ENCODE measurements around the gene M1AP.

The M1AP gene

DNA sequence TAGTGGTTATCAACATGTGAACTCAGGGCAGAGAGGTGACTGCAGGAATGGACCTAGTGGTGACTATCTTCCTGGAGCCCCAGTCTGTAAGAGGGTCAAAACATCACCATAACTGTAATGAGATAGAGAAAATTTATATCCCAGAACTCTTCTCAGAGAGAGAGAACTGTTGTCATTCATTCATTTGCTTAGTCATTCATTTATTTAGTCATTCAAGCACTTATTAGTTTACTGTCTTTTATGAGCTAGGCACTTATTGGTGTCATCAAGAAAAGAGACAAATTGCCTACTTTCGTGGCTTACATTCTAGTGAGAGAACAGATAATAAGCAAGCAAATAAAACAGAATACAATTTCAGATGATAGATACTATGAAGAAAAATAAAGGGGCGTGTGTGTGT lies 59.5 kb downstream of the M1AP start:
- no peak for DNase-seq

DNA sequence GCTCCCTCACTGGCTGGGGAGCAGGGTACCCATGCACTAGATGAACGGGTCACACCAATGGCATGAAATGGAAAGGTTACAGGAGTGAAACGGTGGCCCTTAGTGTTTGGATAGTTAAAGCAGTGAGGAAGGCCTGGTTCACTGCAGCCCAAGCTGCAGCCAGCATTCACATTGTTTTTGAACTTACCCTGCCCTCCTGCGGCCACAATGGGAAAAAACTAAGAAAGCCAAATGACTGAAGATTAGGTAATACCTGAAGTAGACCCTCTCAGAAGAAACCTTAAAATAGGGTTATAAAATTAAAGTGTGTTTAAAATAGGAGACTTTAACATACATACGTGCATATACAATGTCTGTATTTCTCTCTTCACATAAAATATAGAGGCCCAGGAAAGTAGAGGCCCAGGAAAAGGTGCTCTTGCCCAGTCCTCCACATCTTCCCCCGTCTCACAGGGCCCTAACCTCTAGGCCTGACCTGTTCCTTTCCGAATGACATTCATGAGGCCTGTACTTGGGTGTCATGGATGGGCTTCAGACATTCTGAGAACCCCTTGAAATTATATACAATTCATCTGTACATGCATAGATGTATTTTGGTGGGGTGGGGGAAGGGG lies 60.4 kb downstream of the M1AP start:
- peak; percentile 79 for DNase-seq

- DNase-seq, result no peak
Observed at GRCh38 chr2:74585406-74586185, 62.5 kb downstream of the M1AP start.

DNA sequence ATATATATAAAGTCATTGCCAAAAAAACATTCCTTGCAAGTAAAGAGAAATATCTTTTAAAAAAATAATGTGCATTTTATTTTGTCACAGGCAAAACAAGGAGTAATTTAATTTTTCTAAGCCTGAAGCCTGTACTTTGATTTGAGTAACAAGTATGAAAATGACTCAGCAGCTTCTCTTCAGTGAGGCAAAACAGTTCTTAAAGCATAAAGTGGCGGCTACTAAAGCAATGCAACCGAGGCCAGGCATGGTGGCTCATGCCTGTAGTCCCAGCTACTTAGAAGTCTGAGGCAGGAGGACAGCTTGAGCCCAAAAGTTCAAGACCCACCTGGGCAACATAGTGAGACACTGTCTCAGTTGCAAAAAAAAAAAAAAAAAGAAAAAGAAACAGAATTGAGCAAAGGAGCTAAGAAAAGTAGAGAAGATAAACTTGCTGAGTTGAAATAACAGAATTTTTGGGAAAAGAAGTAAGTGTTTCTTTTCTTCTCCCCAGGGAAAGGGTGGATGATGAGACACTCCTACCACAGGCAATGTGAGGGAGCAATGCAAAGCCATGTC lies 64.0 kb downstream of the M1AP start:
- DNase-seq, result no peak

GRCh38 chr2:74583504-74583903 lies 64.6 kb downstream of the M1AP start:
- peak; percentile 78 for DNase-seq

- DNase-seq, result no peak
Observed at GRCh38 chr2:74582184-74582583, 65.9 kb downstream of the M1AP start.

DNA sequence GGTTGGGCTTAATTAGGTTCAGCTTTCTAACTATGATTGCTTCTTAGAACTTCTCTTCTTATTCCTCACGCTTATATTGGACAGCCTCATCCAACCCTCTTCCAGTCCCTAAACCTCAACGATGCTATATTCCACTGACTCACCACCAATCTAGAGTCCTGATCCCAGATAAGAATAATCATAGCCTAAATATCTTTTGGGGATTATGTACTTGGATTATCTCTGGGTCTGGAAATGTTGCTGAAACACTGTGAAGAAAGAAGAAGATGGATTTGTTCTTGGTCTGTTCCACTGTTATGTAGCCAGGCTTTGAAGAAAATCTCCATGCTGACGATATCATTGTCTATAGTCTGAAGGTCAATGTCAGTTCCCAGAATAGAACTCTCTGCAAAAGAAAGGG lies 66.7 kb downstream of the M1AP start:
- DNase-seq, result no peak

DNA sequence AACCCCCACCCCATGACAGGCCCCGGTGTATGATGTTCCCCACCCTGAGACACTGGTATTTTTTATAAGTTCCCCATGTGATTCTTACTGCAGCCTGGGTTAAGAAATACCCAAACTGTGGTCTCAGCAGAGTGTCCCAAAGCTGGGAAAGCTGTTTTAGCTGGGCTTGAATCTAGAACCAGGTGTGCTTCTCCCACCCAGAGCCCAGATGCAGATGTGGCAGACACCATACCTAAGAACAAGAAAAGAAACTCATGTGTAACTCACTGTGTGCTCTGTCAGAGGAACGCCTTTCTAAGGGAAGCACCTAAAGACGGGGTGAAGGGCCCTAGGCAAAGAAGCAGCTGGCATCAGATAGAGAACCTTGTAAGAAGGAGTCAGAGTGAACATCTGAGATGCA lies 69.7 kb downstream of the M1AP start:
- DNase-seq, result no peak

DNA sequence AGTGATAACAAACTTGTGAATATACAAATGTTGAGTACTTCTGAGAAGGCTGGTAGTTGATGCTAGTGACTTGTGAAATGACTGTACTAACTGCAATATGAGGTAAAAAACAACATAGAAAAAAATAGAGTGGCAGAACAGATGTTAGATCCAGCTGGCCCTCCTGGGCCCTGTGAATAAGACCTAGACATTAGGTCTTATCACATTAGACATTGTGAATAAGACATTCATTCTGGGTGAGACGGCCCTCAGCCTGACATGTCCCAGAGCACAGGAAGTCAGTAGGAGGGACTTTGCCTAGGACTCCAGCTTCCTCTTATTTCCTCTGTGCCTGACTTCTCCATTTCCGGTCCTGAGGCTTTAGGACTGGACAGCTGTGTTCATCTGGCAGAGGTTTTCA lies 70.7 kb downstream of the M1AP start:
- DNase-seq, result no peak

- DNase-seq, result no peak
Observed at GRCh38 chr2:74576863-74577229, 71.3 kb downstream of the M1AP start.

DNA sequence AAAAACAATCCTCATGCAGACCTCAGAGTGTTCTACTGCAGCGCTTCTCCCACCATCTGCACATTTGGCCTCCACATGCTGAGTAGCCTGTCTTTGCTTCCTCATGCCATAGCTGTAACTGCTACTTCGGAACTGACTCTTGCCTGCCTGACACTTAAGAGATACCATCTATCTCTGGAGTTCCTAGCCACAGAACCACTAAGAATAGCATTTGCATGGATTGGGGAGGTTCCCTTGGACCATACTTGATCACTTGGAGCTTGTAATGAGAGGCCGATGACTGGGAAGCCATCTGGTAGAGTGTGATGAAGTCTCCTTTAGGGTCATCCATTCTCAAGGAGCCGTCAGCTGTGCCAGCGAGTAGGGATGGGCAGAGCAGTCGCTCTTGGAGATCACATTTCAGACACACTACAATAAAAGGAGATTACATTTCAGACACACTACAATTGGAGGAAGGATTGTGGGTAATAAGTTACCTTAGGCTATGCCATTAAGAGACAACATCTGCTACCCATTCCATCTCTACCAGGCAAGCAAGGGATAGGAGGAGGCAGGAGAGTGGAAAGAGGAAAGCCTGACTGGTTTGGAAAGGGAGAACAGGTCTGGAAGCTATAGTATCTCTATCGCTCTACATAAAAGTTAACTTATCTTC lies 71.8 kb downstream of the M1AP start:
- DNase-seq, result no peak

DNA sequence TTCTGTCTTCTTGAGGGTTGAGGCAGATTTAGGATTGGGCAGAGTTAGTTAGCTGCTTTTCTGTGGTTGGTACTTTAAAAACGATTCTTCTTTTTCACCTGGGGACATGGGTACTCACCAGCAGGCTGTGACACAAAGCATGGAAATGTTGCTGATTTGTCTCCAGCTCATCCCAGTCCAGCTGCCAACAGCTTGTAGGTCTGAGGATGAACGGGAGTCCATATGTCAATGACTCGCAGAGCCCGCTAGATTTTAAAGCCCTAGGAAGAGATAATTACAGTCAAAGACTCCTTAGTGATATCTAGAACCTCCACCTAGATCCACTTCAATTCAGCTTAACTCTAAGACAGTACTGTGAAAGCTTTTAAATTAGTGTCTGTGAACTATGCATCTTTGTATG lies 72.8 kb downstream of the M1AP start:
- no peak for DNase-seq

GRCh38 chr2:74573747-74574562 lies 74.2 kb downstream of the M1AP start:
- DNase-seq, result no peak

- DNase-seq, result no peak
Observed at GRCh38 chr2:74572178-74572925, 75.8 kb downstream of the M1AP start.

DNA sequence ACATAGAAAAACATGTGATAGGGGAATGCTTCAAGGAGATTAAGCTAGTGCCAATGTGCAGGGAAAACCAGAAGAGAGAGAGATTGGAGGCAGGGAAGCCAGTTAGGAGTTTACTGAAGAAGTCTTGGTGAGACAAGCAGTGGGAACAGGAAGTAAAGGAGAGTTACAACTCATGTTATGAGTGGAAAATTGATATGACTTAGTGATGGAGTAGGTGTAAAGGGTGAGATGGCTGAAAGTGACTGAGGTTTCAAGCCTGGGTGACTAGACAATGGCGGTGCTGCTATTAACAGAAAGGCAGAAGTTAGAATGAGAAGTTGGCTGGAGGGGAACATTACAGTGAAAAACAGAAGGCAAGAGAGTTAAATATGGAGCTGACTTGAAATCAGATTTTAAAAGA lies 77.1 kb downstream of the M1AP start:
- DNase-seq, result no peak

DNA sequence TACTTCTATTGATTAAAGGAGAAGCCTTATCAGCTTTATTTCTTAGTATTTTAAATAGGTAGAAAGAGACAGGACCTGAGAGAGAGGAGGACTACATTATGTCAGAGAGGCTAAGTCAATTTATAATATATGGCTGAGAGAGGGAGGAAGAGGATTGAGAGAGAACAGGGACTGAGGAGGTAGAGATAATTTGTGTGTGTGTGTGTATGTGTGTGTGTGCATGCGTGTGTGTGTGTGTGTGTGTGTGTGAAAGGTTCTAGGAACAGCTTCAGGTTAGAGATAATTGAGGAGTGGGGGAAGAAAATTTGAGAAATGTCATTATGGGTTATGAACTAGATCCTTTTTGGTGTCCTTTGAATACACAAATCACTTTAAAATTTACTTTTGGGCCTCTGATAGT lies 78.4 kb downstream of the M1AP start:
- DNase-seq, result no peak

DNA sequence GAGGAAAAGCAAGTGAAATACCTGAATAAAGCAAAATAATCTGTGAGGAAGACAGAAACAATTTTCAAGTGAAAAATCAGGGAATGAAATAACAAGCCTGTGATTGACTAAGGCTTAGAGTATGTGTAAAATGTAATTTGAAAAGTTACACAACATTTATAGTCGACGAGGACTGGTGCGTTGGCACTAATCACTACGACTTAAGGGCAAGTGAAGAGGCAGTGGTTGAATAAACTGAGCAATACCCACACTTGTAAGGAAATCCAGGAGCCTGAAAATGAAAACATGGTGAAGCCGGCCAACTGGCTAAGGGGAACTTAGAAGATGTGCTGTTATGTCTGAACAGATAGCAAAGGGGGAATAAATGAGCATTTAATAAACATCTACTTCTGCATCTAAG lies 80.2 kb downstream of the M1AP start:
- DNase-seq, result peak; percentile 18

GRCh38 chr2:74566754-74567085 lies 81.4 kb downstream of the M1AP start:
- DNase-seq, result peak; percentile 65

- DNase-seq, result no peak
Observed at GRCh38 chr2:74566076-74566753, 81.9 kb downstream of the M1AP start.

DNA sequence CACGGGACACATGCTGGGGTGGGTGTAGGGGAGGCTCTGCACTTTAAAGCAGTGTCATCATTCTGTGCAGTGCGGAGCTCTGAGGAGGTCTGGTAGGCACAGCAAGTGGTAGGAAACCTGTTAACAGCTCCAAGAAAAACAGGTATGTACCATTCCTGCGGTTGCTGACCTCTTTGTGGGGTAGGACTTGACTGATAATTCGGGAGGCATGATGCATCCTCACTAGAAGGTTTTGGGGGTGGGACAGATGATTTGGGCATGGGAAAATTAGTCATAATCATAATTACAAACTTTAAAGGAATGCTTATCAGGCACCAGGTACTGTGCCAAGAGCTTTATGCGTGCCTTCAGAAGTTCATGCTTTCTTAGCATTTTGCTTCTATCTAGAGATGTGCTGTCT lies 83.9 kb downstream of the M1AP start:
- peak; percentile 19 for DNase-seq

DNA sequence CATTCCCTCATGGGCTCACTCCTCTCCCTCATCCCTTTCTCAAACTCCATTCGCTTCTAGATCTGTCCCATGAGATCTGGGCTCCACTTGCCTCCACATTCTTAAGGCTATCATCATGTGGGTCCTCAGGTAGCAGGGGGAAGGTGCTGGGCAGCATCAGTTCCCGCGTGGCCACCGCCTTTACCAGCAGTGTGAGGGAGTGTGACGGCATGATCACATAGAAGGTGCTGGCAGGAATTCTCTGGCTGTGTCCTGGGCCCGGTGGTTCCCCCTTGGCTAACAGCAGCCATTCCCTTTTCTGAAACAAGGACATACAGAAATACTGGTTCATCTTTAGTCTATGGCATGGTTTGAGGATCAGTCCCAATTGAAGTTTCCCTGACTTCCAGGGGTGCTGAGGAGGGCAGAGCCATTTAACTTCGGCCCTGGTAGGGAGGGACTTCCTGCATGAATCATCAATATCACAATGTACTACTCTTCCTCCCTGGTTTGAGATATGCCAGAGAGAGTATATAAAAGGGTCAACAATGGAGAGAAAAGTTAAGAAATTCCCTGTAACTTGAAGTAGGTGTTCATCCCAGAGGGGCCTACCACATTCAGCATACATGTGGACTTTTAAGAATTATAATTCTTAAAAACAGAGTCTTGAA lies 85.9 kb downstream of the M1AP start:
- DNase-seq, result no peak
